ENCODE results near the gene BMERB1. TPM values are rescaled to one million over a fixed set of nuclear protein-coding genes. Genes with fewer than 3 reads are reported as not detected.
"Not testable (repeated sequence)": the region's sequence is repeated elsewhere in the genome, so short reads cannot be mapped to it uniquely, and the experiment has no call there.

Gene BMERB1
- total and polyA plus RNA-seq, 3 experiments from 2014 or later, result 4.8 to 13.6 (median 13.1) TPM

- Histone ChIP-seq H3K27ac (ENCODE audit: low read depth, low read length) (no peak overlapping the region), H3K4me1 (ENCODE audit: insufficient read depth, low read length) (no peaks in the 10 kb centered on the region), H3K9me3 (ENCODE audit: low read length) (no peaks in the 10 kb centered on the region), H3K4me3 (ENCODE audit: low read length) (no peak overlapping the region), H3K36me3 (ENCODE audit: insufficient read depth, low read length) (no peaks in the 10 kb centered on the region), H3K27me3 (ENCODE audit: insufficient read depth, low read length, poor library complexity, severe bottlenecking) (no peaks in the 10 kb centered on the region)
- no peak overlapping the region for H3K4me3 Mint-ChIP-seq
- ChIA-PET CTCF (no interaction called here), POLR2A (no interaction called here)
- peaks cover 0 to 8% of the 10 kb centered on the region in 2 donors for H3K27me3 Mint-ChIP-seq
- H3K36me3 Mint-ChIP-seq, result no peaks in the 10 kb centered on the region
- DNase-seq, result no peak
- H3K9me3 Mint-ChIP-seq, result no peaks in the 10 kb centered on the region
- H3K27ac Mint-ChIP-seq, result peak overlapping the region in 2 of 8 donors; percentile 52 to 70
- no peaks in the 10 kb centered on the region for H3K4me1 Mint-ChIP-seq
These were observed 104.1 kb downstream of the BMERB1 start for GRCh38 chr16:15538507-15538906.

GRCh38 chr16:15539197-15539596, 104.8 kb downstream of the BMERB1 start:
- peaks cover 0 to 4% of the 10 kb centered on the region in 2 donors for H3K27me3 Mint-ChIP-seq
- POLR2A ChIA-PET, result no interaction called here
- H3K27me3 ChIP-seq (ENCODE audit: insufficient read depth, low read length, poor library complexity, severe bottlenecking), result no peaks in the 10 kb centered on the region
- H3K4me1 ChIP-seq (ENCODE audit: insufficient read depth, low read length), result no peaks in the 10 kb centered on the region
- no peak overlapping the region for H3K27ac Mint-ChIP-seq
- no peaks in the 10 kb centered on the region for H3K9me3 ChIP-seq (ENCODE audit: low read length)
- H3K9me3 Mint-ChIP-seq, result no peaks in the 10 kb centered on the region
- no peak overlapping the region for H3K27ac ChIP-seq (ENCODE audit: low read depth, low read length)
- no peak for DNase-seq
- H3K4me3 Mint-ChIP-seq, result no peak overlapping the region
- no peaks in the 10 kb centered on the region for H3K4me1 Mint-ChIP-seq
- H3K36me3 ChIP-seq (ENCODE audit: insufficient read depth, low read length), result no peaks in the 10 kb centered on the region
- H3K36me3 Mint-ChIP-seq, result no peaks in the 10 kb centered on the region
- no peak overlapping the region for H3K4me3 ChIP-seq (ENCODE audit: low read length)
- CTCF ChIA-PET, result no interaction called here

- Mint-ChIP-seq H3K4me1 (no peaks in the 10 kb centered on the region), H3K27me3 (peaks cover 0 to 9% of the 10 kb centered on the region in 2 donors), H3K4me3 (no peak overlapping the region), H3K27ac (peak overlapping the region in 1 of 8 donors; percentile 23), H3K9me3 (no peaks in the 10 kb centered on the region), H3K36me3 (no peaks in the 10 kb centered on the region)
- Histone ChIP-seq H3K4me1 (ENCODE audit: insufficient read depth, low read length) (no peaks in the 10 kb centered on the region), H3K27me3 (ENCODE audit: insufficient read depth, low read length, poor library complexity, severe bottlenecking) (no peaks in the 10 kb centered on the region), H3K36me3 (ENCODE audit: insufficient read depth, low read length) (no peaks in the 10 kb centered on the region), H3K9me3 (ENCODE audit: low read length) (no peaks in the 10 kb centered on the region), H3K27ac (ENCODE audit: low read depth, low read length) (no peak overlapping the region), H3K4me3 (ENCODE audit: low read length) (no peak overlapping the region)
- ChIA-PET POLR2A (no interaction called here), CTCF (no interaction called here)
- no peak for DNase-seq
These were observed 107.9 kb downstream of the BMERB1 start for GRCh38 chr16:15542261-15542660.

- no peak overlapping the region for H3K27ac ChIP-seq (ENCODE audit: low read depth, low read length)
- no peaks in the 10 kb centered on the region for H3K36me3 Mint-ChIP-seq
- no peaks in the 10 kb centered on the region for H3K9me3 Mint-ChIP-seq
- peak overlapping the region in 2 of 8 donors; percentile 23 to 85 for H3K27ac Mint-ChIP-seq
- H3K4me1 ChIP-seq (ENCODE audit: insufficient read depth, low read length), result no peaks in the 10 kb centered on the region
- CTCF ChIA-PET, result no interaction called here
- no peaks in the 10 kb centered on the region for H3K36me3 ChIP-seq (ENCODE audit: insufficient read depth, low read length)
- no peaks in the 10 kb centered on the region for H3K27me3 ChIP-seq (ENCODE audit: insufficient read depth, low read length, poor library complexity, severe bottlenecking)
- H3K4me1 Mint-ChIP-seq, result no peaks in the 10 kb centered on the region
- POLR2A ChIA-PET, result no interaction called here
- DNase-seq, result no peak
- no peaks in the 10 kb centered on the region for H3K9me3 ChIP-seq (ENCODE audit: low read length)
- no peak overlapping the region for H3K4me3 Mint-ChIP-seq
- H3K27me3 Mint-ChIP-seq, result peaks cover 0 to 9% of the 10 kb centered on the region in 2 donors
- H3K4me3 ChIP-seq (ENCODE audit: low read length), result no peak overlapping the region
These were observed 108.5 kb downstream of the BMERB1 start for GRCh38 chr16:15542734-15543347.

GRCh38 chr16:15544405-15544804, 110.0 kb downstream of the BMERB1 start:
- ChIA-PET POLR2A (no interaction called here), CTCF (no interaction called here)
- no peaks in the 10 kb centered on the region for H3K27me3 ChIP-seq (ENCODE audit: insufficient read depth, low read length, poor library complexity, severe bottlenecking)
- Mint-ChIP-seq H3K36me3 (no peaks in the 10 kb centered on the region), H3K4me3 (no peak overlapping the region), H3K27ac (no peak overlapping the region), H3K4me1 (no peaks in the 10 kb centered on the region), H3K27me3 (peaks cover 0 to 9% of the 10 kb centered on the region in 2 donors), H3K9me3 (no peaks in the 10 kb centered on the region)
- DNase-seq, result no peak
- H3K4me1 ChIP-seq (ENCODE audit: insufficient read depth, low read length), result no peaks in the 10 kb centered on the region
- no peak overlapping the region for H3K27ac ChIP-seq (ENCODE audit: low read depth, low read length)
- no peaks in the 10 kb centered on the region for H3K36me3 ChIP-seq (ENCODE audit: insufficient read depth, low read length)
- no peaks in the 10 kb centered on the region for H3K9me3 ChIP-seq (ENCODE audit: low read length)
- no peak overlapping the region for H3K4me3 ChIP-seq (ENCODE audit: low read length)

GRCh38 chr16:15545544-15545943, 111.2 kb downstream of the BMERB1 start:
- H3K9me3 Mint-ChIP-seq, result no peaks in the 10 kb centered on the region
- CTCF ChIA-PET, result no interaction called here
- Histone ChIP-seq H3K4me3 (ENCODE audit: low read length) (no peak overlapping the region), H3K36me3 (ENCODE audit: insufficient read depth, low read length) (no peaks in the 10 kb centered on the region), H3K27ac (ENCODE audit: low read depth, low read length) (no peak overlapping the region), H3K27me3 (ENCODE audit: insufficient read depth, low read length, poor library complexity, severe bottlenecking) (no peaks in the 10 kb centered on the region), H3K4me1 (ENCODE audit: insufficient read depth, low read length) (no peaks in the 10 kb centered on the region), H3K9me3 (ENCODE audit: low read length) (no peaks in the 10 kb centered on the region)
- H3K36me3 Mint-ChIP-seq, result no peaks in the 10 kb centered on the region
- no peak overlapping the region for H3K4me3 Mint-ChIP-seq
- POLR2A ChIA-PET, result no interaction called here
- no peaks in the 10 kb centered on the region for H3K4me1 Mint-ChIP-seq
- no peak for DNase-seq
- no peak overlapping the region for H3K27ac Mint-ChIP-seq
- peaks cover 0 to 9% of the 10 kb centered on the region in 2 donors for H3K27me3 Mint-ChIP-seq

- H3K9me3 ChIP-seq (ENCODE audit: low read length); POLR2A ChIA-PET; H3K36me3 ChIP-seq (ENCODE audit: insufficient read depth, low read length); H3K36me3 Mint-ChIP-seq; CTCF ChIA-PET; H3K4me3 Mint-ChIP-seq; H3K4me1 ChIP-seq (ENCODE audit: insufficient read depth, low read length); H3K27me3 ChIP-seq (ENCODE audit: insufficient read depth, low read length, poor library complexity, severe bottlenecking); H3K27ac ChIP-seq (ENCODE audit: low read depth, low read length); H3K27me3 Mint-ChIP-seq; H3K9me3 Mint-ChIP-seq; H3K4me3 ChIP-seq (ENCODE audit: low read length); DNase-seq; H3K4me1 Mint-ChIP-seq: not testable (repeated sequence)
- peak overlapping the region in 1 of 8 donors; percentile 12 for H3K27ac Mint-ChIP-seq
These were observed 112.8 kb downstream of the BMERB1 start for GRCh38 chr16:15547072-15547767.

- Mint-ChIP-seq H3K27me3 (peaks cover 0 to 9% of the 10 kb centered on the region in 2 donors), H3K36me3 (no peaks in the 10 kb centered on the region), H3K27ac (no peak overlapping the region), H3K9me3 (no peaks in the 10 kb centered on the region), H3K4me1 (no peaks in the 10 kb centered on the region), H3K4me3 (no peak overlapping the region)
- Histone ChIP-seq H3K36me3 (ENCODE audit: insufficient read depth, low read length) (no peaks in the 10 kb centered on the region), H3K27ac (ENCODE audit: low read depth, low read length) (no peak overlapping the region), H3K27me3 (ENCODE audit: insufficient read depth, low read length, poor library complexity, severe bottlenecking) (no peaks in the 10 kb centered on the region), H3K9me3 (ENCODE audit: low read length) (no peaks in the 10 kb centered on the region), H3K4me1 (ENCODE audit: insufficient read depth, low read length) (no peaks in the 10 kb centered on the region), H3K4me3 (ENCODE audit: low read length) (no peak overlapping the region)
- ChIA-PET CTCF (no interaction called here), POLR2A (no interaction called here)
- DNase-seq, result no peak
These were observed 113.3 kb downstream of the BMERB1 start for GRCh38 chr16:15547768-15548096.
